Stimulated activated CD8-positive, alpha-beta memory T cell treated with anti-CD3 and anti-CD28 coated beads, Interleukin-15, amount 100 ng/mL, for 4 hours (primary cell): ENCODE data around the gene INTS13.
"Not testable (repeated sequence)": the region's sequence is repeated elsewhere in the genome, so short reads cannot be mapped to it uniquely, and the experiment has no call there.

ENCODE experiments used
- DNase-seq, 2 donors: peaks; one replicate each; pipeline ENCODE4 v3.0.0-alpha.2; 2020; ENCODE audit warnings: low read depth in 2 of 2

INTS13 gene

GRCh38 chr12:26937863-26938700, at the start of gene INTS13, which contains the start of gene FGFR1OP2:
Gene INTS13, minus strand, starts transcription at chr12:26937981. Its CDS starts 1,178 bp downstream, at chr12:26936803.
Gene FGFR1OP2, plus strand, starts transcription at chr12:26938470. Its CDS starts 15,689 bp downstream, at chr12:26954159.
- peak; percentile 92 to 96 for DNase-seq

GRCh38 chr12:26982866-26983265, 45.1 kb upstream of the INTS13 start:
- no peak for DNase-seq

- no peak for DNase-seq
These were observed 42.0 kb upstream of the INTS13 start for GRCh38 chr12:26979733-26980132.

- DNase-seq, result no peak
These were observed 41.0 kb upstream of the INTS13 start for GRCh38 chr12:26978801-26979200.

GRCh38 chr12:26976687-26977086, 38.9 kb upstream of the INTS13 start:
- no peak for DNase-seq

GRCh38 chr12:26971963-26972362, 34.2 kb upstream of the INTS13 start:
- peak; percentile 16 to 36 for DNase-seq

GRCh38 chr12:26970136-26970535, 32.4 kb upstream of the INTS13 start:
- no peak for DNase-seq

- DNase-seq, result no peak
These were observed 29.1 kb upstream of the INTS13 start for GRCh38 chr12:26966842-26967241.

GRCh38 chr12:26963413-26963812, 25.6 kb upstream of the INTS13 start:
- no peak for DNase-seq

- DNase-seq, result no peak
These were observed 24.0 kb upstream of the INTS13 start for GRCh38 chr12:26961803-26962202.

- DNase-seq, result not testable (repeated sequence)
These were observed 23.6 kb upstream of the INTS13 start for GRCh38 chr12:26961391-26961790.

GRCh38 chr12:26954027-26954426, 16.2 kb upstream of the INTS13 start:
- DNase-seq, result no peak

GRCh38 chr12:26953447-26953846, 15.7 kb upstream of the INTS13 start:
- DNase-seq, result no peak

GRCh38 chr12:26948309-26948708, 10.5 kb upstream of the INTS13 start:
- DNase-seq, result no peak

- DNase-seq, result no peak
These were observed 3.4 kb upstream of the INTS13 start for GRCh38 chr12:26941215-26941594.

- no peak for DNase-seq
These were observed 2.9 kb upstream of the INTS13 start for GRCh38 chr12:26940516-26941214.

GRCh38 chr12:26939953-26940352, 2.2 kb upstream of the INTS13 start:
- DNase-seq, result no peak

- no peak for DNase-seq
These were observed 1.5 kb upstream of the INTS13 start for GRCh38 chr12:26939192-26939832.

GRCh38 chr12:26938701-26939062, 901 bp upstream of the INTS13 start:
- DNase-seq, result no peak

GRCh38 chr12:26937443-26937862, 328 bp downstream of the INTS13 start:
- no peak for DNase-seq

- DNase-seq, result no peak
These were observed 980 bp downstream of the INTS13 start for GRCh38 chr12:26936559-26937442.
